SU-DHL-6 (cell line): ENCODE data around the gene LAYN.

Source experiments
- H2AFZ ChIP-seq: fragments of 200-600 bp; sonication (generic); 2 replicates; pipeline ENCODE4 v1.6.1; 2014; ENCODE audit warnings: low read depth, mild to moderate bottlenecking, moderate library complexity, mixed read lengths, antibody characterized with exemption, low read length; ENCODE audit not compliant: severe bottlenecking
- H3F3A ChIP-seq: fragments of 200-600 bp; shearing (Covaris generic); 2 replicates; pipeline ENCODE4 v1.6.0; 2016; ENCODE audit warnings: antibody characterized with exemption, mild to moderate bottlenecking; ENCODE audit not compliant: insufficient read depth
- H3K27ac ChIP-seq: fragments of 200-600 bp; sonication (generic); 2 replicates; pipeline ENCODE4 v1.5.1; 2016; ENCODE audit warnings: low read depth, mild to moderate bottlenecking, low read length, moderate library complexity, mixed read lengths
- H3K27me3 ChIP-seq: fragments of 200-600 bp; sonication (generic), shearing (Covaris generic); 2 replicates; pipeline ENCODE4 v1.6.0; 2014; ENCODE audit warnings: mild to moderate bottlenecking, low read length
- H3K36me3 ChIP-seq: fragments of 200-600 bp; sonication (generic); 2 replicates; pipeline ENCODE4 v1.6.1; 2014; ENCODE audit warnings: mild to moderate bottlenecking, low read length, mixed read lengths
- H3K4me2 ChIP-seq: fragments of 300-600, 200-600 bp; shearing (Covaris generic), sonication (generic); 2 replicates; pipeline ENCODE4 v1.6.0; 2014; ENCODE audit warnings: low read length, low read depth, mild to moderate bottlenecking; ENCODE audit not compliant: poor library complexity, severe bottlenecking
- H3K4me3 ChIP-seq: fragments of 200-600 bp; sonication (generic); 2 replicates; pipeline ENCODE4 v1.5.1; 2014; ENCODE audit warnings: antibody characterized with exemption, low read length, mild to moderate bottlenecking, mixed read lengths; ENCODE audit not compliant: insufficient read depth, poor library complexity, severe bottlenecking
- H3K79me2 ChIP-seq: fragments of 200-600 bp; sonication (generic); 2 replicates; pipeline ENCODE4 v1.6.1; 2014; ENCODE audit warnings: mild to moderate bottlenecking, low read length, moderate library complexity; ENCODE audit not compliant: insufficient read depth
- H3K9ac ChIP-seq: fragments of 200-600 bp; sonication (generic); 2 replicates; pipeline ENCODE4 v1.7.0; 2014; ENCODE audit warnings: mild to moderate bottlenecking, low read length
- H3K9me2 ChIP-seq: fragments of 200-600 bp; sonication (generic); replicated peaks from 2 replicates; pipeline ENCODE4 v1.6.1; 2014; ENCODE audit warnings: low read length; ENCODE audit not compliant: insufficient read depth
- H3K9me3 ChIP-seq: fragments of 200-600 bp; sonication (generic); 2 replicates; pipeline ENCODE4 v1.6.1; 2014; ENCODE audit warnings: low read length, mixed read lengths; ENCODE audit not compliant: insufficient read depth
- H4K20me1 ChIP-seq: fragments of 200-600 bp; sonication (generic); 2 replicates; pipeline ENCODE4 v1.6.1; 2014; ENCODE audit warnings: low read depth, mild to moderate bottlenecking, antibody characterized with exemption, low read length, moderate library complexity, mixed read lengths
- EZH2phosphoT487 ChIP-seq: fragments of 200-600 bp; sonication (generic), shearing (Covaris generic); conservative IDR thresholded peaks from 2 replicates; pipeline ENCODE4 v1.6.1; 2018; ENCODE audit warnings: mild to moderate bottlenecking, antibody characterized with exemption, low read length, moderate library complexity, mixed read lengths
- TF ChIP-seq, protein P1 (sequence below): fragments of 200-600 bp; sonication (generic); IDR thresholded peaks from one replicate; pipeline ENCODE4 v1.5.1; 2017; ENCODE audit warnings: antibody characterized with exemption, mild to moderate bottlenecking, low read length, moderate library complexity; ENCODE audit not compliant: insufficient read depth, poor library complexity, severe bottlenecking

LAYN gene

DNA sequence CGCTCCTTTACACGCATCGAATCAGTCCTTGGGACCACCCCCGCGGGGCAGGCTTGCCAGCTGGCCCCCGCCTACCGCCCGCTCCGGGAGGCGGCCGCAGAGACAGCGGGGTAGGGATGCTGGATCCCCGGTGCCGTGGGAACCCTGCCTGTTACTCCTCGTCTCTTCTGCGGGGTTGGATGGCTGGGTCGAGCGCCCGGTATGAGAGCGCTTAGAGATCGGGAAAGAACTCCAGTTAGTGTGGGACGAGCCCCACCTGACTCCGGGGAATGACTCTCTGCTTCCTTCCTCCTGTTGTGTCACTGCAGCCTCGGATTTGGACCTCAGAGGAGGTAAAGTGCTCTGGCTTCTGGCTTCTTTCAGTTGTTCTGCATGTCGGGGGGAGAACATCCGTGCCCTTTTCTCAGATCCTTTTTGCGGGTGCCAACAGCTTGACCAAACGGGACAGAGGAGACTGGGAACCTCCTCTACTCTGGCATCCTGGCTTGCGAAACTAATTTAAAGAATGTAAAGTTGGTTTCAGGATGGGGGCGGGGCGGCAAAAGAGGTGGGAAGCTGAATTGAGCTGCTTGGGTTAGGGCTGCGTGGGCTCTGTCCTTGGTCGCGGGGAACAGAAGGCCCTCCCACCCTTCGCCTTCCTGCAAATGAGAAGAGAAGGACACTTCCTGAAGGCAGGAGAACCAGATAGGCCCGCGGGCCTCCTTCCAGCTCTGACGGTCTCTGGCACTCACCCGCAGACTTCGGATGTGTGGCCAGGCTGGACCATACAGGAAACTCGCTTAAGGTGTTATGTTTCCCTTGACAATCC is 938 bp downstream of the LAYN start:
- no peak for TF ChIP-seq EZH2phosphoT487
- TF ChIP-seq, protein P1, sequence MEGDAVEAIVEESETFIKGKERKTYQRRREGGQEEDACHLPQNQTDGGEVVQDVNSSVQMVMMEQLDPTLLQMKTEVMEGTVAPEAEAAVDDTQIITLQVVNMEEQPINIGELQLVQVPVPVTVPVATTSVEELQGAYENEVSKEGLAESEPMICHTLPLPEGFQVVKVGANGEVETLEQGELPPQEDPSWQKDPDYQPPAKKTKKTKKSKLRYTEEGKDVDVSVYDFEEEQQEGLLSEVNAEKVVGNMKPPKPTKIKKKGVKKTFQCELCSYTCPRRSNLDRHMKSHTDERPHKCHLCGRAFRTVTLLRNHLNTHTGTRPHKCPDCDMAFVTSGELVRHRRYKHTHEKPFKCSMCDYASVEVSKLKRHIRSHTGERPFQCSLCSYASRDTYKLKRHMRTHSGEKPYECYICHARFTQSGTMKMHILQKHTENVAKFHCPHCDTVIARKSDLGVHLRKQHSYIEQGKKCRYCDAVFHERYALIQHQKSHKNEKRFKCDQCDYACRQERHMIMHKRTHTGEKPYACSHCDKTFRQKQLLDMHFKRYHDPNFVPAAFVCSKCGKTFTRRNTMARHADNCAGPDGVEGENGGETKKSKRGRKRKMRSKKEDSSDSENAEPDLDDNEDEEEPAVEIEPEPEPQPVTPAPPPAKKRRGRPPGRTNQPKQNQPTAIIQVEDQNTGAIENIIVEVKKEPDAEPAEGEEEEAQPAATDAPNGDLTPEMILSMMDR = no peak
- Histone ChIP-seq H2AFZ (no peak overlapping the region), H3K9me2 (no peaks in the 10 kb centered on the region), H3K4me2 (no peak overlapping the region), H3F3A (no peaks in the 10 kb centered on the region), H3K9ac (no peak overlapping the region), H3K36me3 (no peaks in the 10 kb centered on the region), H4K20me1 (no peaks in the 10 kb centered on the region), H3K4me3 (no peak overlapping the region), H3K9me3 (no peaks in the 10 kb centered on the region), H3K27ac (no peak overlapping the region), H3K79me2 (no peaks in the 10 kb centered on the region), H3K27me3 (no peaks in the 10 kb centered on the region)

DNA sequence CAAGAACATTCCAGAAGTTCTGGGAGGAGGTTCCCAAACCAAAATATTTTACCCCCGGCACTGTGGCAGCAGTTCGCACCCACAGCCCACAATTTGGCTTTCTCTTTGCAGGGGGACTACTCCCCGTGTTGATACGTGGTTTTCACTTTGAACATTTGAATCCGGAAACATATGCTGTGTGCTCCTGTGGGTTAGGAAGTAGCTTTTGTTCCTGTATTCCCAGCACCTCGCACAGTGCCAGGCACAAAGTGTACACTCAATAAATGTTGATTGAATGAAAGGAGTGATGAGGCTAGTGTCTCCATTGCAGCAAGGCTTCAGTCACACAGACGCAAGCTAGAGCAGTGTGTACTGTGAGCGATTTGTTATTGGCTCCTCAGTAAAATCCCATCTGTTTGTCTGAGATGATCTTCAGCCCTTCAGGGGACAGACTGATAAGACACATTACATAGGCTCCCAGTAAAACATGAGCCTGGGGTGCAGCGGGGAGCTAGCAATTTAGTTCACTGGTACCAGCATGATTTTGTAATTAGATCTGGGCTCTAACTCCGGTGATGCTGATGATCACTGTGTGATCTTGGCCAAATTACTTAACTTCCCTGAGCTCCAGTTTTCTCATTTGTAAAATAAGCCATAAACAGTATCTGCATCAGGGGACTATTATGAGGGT is 2.2 kb downstream of the LAYN start:
- H2AFZ ChIP-seq = no peak overlapping the region
- no peaks in the 10 kb centered on the region for H3F3A ChIP-seq
- H4K20me1 ChIP-seq = no peaks in the 10 kb centered on the region
- TF ChIP-seq EZH2phosphoT487 = no peak
- TF ChIP-seq, protein P1 = no peak
- no peaks in the 10 kb centered on the region for H3K9me3 ChIP-seq
- H3K27ac ChIP-seq = no peak overlapping the region
- H3K9me2 ChIP-seq = no peaks in the 10 kb centered on the region
- no peak overlapping the region for H3K9ac ChIP-seq
- no peak overlapping the region for H3K4me3 ChIP-seq
- H3K36me3 ChIP-seq = no peaks in the 10 kb centered on the region
- no peaks in the 10 kb centered on the region for H3K79me2 ChIP-seq
- no peaks in the 10 kb centered on the region for H3K27me3 ChIP-seq
- H3K4me2 ChIP-seq = no peak overlapping the region

DNA sequence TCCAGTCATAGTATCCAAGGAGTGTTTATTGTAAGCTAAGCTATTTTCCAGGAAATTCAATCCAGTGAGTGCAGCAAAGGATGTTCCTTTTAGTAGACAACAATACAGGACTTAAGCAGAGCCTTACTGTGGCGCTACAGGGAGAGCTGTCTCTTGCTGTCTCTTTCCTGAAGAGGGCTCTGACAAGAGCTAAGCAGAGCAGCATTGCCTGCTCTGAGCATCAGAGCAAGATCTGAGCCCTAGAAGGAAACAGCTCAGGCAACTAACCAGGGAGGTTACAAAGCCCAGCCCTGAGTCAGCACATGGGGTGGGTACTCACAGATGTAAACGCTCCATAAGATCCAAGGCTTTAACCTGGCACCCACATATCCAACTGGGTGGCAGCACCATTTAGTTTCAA is 8.0 kb downstream of the LAYN start:
- H3K9ac ChIP-seq = no peak overlapping the region
- no peak for TF ChIP-seq EZH2phosphoT487
- TF ChIP-seq, protein P1 = no peak
- no peaks in the 10 kb centered on the region for H3K9me3 ChIP-seq
- H3K9me2 ChIP-seq = no peaks in the 10 kb centered on the region
- H4K20me1 ChIP-seq = no peaks in the 10 kb centered on the region
- no peaks in the 10 kb centered on the region for H3K27me3 ChIP-seq
- no peak overlapping the region for H3K4me3 ChIP-seq
- no peak overlapping the region for H3K27ac ChIP-seq
- no peaks in the 10 kb centered on the region for H3F3A ChIP-seq
- no peak overlapping the region for H3K4me2 ChIP-seq
- no peaks in the 10 kb centered on the region for H3K79me2 ChIP-seq
- no peak overlapping the region for H2AFZ ChIP-seq
- H3K36me3 ChIP-seq = no peaks in the 10 kb centered on the region
